ENCODE measurements around the gene ZNF280D.
"Not testable (repeated sequence)": the region's sequence is repeated elsewhere in the genome, so short reads cannot be mapped to it uniquely, and the experiment has no call there.

Gene ZNF280D, protein sequence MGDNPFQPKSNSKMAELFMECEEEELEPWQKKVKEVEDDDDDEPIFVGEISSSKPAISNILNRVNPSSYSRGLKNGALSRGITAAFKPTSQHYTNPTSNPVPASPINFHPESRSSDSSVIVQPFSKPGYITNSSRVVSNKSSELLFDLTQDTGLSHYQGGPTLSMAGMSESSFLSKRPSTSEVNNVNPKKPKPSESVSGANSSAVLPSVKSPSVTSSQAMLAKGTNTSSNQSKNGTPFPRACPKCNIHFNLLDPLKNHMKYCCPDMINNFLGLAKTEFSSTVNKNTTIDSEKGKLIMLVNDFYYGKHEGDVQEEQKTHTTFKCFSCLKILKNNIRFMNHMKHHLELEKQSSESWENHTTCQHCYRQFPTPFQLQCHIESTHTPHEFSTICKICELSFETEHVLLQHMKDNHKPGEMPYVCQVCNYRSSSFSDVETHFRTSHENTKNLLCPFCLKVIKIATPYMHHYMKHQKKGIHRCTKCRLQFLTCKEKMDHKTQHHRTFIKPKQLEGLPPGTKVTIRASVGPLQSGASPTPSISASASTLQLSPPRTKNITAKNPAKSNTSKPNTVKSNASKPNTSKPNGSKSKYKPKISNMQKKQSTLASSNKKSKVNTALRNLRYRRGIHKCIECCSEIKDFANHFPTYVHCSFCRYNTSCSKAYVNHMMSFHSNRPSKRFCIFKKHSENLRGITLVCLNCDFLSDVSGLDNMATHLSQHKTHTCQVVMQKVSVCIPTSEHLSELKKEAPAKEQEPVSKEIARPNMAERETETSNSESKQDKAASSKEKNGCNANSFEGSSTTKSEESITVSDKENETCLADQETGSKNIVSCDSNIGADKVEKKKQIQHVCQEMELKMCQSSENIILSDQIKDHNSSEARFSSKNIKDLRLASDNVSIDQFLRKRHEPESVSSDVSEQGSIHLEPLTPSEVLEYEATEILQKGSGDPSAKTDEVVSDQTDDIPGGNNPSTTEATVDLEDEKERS

DNA sequence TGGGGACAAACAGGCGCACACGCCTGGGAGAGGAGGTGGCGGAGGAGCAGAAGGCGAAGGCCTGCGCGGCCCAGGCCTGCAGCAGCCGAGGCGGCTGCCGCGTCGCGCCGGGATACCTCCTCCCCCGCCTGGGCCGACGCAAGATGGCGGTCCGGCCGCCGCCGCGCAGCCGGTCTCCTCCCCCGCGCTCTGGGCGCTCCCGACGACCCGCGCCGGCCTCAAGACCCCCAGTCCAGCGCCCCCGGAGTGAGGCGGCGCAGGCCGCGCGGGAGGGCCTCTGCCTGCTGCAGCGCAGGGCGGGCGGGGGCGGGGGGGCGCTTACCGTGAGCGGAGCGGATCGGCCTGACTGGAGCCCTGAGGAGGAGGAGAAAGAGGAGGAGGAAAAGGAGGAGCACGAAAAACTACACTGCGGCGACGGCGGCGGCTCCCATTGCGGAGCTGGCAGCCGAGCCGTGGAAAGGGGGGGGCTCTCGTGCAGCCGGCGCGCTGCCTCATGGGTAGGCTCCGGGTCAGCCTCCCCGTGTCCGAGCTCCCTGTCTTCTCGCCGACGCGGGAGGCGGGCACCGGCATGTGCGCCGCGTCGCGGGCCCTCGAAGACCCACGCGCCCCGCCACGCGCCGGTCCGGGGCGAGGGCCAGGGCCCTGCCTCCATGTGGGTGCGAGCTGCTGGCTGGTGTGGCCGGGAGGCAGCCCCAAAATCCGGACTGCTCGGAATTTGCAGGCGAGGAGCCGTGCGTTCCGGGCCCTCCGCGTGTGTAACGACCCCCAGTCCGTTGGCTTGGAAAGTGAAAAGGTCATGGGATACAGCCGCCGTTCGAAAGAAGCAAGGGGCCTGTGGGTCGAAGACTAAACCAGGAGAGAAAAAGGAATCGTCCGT is at the start of gene ZNF280D:
ZNF280D (minus strand) TSS at position 374 of the 877 bp plus-strand sequence. CDS start 26,400 bp downstream, outside the sequence.
- DNase-seq (ENCODE audit: low read depth in 2 of 2): peak; percentile 56 to 62

DNA sequence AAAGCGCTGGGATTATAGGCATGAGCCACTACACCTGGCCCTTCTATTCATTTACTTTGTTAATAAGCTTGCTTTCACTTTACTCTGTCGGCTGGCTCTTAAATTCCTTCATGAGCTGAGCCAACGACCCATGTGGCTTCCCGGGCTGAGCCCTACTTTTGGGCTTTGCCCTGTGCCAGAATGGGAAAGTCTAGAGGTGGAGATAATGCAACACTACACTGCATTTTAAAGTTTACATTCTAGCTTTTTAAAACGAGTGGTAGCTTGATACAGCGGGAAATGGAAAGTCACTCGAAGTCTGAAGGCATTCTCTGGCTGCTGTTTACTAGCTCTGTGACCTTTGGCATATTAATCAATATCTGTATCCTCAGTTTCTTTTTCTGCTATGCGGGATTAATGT is 49.0 kb upstream of the ZNF280D start:
- no peak for DNase-seq (ENCODE audit: low read depth in 2 of 2)

DNA sequence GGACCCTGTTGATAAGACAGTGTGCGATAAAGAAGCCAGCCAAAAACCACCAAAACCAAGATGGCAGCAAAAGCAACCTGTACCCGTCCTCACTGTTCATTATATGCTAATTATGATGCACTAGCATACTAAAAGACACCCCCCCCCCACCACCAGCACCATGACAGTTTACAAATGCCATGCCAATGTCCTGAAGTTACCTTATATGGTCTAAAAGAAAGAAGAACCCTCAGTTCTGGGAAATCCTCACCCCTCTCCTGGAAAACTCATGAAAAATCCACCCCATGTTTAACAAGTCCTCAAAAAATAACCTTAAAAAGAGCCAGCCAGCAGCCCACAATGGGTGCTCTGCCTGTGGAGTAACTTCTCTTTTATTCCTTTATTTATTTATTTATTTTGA is 48.4 kb upstream of the ZNF280D start:
- DNase-seq (ENCODE audit: low read depth in 2 of 2): no peak

DNA sequence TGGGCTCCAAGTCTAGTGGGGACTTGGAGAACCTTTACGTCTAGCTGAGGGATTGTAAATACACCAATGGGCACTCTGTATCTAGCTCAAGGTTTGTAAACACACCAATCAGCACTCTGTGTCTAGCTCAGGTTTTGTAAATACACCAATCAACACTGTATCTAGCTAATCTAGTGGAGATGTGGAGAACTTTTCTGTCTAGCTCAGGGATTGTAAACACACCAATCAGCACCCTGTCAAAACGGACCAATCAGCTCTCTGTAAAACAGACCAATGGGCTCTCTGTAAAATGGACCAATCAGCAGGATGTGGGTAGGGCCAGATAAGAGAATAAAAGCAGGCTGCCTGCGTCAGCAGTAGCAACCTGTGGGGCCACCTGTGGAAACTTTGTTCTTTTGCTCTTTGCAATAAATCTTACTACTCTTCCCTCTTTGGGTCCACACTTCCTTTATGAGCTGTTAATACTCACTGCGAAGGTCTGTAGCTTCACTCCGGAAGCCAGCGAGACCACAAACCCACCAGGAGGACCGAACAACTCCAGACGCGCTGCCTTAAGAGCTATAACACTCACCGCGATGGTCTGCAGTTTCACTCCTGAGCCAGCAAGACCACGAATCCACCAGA is 46.9 kb upstream of the ZNF280D start:
- DNase-seq (ENCODE audit: low read depth in 2 of 2): not testable (repeated sequence)

DNA sequence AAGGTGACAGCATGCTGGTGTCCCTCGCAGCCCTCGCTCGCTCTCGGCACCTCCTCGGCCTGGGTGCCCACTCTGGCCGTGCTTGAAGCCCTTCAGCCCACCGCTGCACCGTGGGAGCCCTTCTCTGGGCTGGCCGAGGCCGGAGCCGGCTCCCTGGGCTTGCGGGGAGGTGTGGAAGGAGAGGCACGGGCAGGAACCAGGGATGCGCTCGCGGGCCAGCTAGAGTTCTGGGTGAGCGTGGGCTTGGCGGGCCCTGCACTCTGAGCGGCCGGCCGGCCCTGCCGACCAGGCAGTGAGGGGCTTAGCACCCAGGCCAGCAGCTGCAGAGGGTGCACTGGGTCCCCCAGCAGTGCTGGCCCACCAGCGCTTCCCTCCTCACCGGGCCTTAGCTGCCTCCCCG is 46.1 kb upstream of the ZNF280D start:
- DNase-seq (ENCODE audit: low read depth in 2 of 2): not testable (repeated sequence)

DNA sequence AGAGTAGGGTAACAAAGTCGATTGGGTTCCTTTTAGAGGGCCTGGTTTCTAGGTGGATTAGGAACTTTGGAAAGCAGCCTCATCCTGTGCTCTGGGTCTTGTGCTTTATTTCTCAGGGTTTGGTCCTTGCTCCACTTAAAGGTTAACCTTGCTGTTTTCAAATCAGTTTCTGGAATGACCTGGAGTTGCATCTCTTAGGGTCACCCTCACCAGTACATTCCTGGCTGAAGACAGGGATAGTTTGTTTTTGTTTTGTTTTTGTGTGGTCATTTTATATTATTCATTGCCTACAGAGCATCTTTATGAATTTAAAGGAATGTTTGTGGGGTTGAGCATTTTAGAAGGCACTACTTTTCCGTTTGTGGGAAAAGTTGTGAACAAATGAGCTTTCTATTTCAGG is 45.5 kb upstream of the ZNF280D start:
- no peak for DNase-seq (ENCODE audit: low read depth in 2 of 2)

DNA sequence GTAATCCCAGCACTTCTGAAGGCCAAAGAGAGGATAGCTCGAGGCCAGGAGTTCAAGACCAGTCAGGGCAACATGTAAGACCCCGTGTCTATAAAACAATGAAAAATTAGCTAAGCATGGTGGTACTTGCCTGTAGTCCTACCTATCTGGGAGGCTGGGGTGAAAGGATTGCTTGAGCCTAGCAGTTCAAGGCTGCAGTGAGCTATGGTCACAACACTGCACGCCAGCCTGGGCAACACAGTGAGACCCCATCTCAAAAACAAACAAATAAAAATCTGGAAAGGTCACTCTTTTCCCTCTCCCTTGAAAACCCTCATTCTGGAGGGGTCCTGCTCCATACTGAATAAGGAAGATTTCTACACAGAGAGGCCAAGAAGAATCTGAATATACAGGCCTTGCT is 43.5 kb upstream of the ZNF280D start:
- DNase-seq (ENCODE audit: low read depth in 2 of 2): no peak

DNA sequence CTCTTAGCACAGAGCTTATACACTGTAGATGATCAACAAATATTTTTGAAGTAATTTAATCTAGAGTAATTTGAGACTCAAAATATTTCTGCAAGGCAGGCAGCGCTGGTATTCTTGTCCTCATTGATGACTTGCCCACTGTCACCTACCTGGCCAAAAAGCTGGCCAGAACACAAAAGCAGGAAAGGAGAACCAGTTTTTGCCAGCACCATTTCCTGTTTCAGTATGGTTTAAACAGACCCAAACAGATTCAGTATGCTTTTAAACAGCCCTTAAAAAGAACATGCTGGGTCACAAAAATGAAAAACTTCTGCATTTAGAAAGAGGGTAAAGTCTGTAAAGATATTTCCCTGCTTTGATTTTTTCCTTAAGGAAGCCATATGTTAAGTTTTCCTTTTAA is 42.3 kb upstream of the ZNF280D start:
- DNase-seq (ENCODE audit: low read depth in 2 of 2): no peak

DNA sequence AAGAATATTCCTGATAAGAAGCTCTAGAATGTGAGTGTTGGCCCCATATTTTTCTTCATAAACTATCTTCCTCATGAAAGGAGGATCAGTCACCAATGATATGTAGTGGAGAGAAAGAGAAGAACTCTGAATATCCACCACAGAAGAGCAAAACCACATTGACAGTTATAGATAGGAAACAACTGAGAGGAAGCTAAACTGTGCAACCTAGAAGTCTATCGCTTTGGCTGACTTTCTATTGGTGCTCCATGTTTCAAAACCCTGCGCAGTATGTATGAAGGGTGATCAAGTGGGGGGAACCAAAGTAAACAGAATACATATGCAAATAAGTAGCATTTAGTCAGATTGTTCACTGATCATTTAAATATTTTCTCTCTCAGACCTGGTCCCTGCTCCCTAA is 41.0 kb upstream of the ZNF280D start:
- no peak for DNase-seq (ENCODE audit: low read depth in 2 of 2)

DNA sequence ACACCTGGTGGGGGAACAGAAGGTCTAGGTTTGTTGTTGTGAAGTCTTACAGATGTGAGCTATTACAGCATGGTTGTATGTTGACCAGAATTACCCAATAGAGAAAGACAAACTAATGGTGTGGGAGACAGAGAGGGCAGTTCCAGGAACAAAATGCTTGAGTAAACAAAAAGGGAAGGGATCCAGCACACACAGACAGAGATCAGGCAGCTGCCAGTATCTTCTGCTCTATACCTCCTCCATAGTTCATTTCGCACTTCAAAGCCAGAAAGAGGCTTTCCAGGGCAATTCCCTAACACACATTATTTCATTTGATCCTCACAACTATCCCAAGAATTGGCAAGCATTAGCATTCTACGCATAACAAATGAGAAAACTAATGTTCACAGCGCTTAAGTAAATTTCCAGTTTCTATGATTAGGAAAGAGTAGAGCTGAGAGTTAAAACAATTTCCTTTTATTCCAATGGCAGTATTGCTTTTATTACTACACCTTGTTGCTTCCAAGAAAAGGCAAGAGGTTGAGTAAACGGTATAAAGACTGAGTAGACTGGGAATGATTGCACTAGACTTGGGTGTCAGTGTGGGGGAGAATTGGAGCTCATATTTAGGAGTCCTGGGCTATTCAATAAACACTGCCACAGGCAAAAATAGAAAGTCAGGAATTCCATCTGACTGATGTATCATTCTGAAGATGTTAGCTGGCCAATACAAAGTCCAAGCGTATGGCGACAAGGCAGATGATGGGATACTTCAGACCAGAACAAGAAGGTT is 39.7 kb upstream of the ZNF280D start:
- no peak for DNase-seq (ENCODE audit: low read depth in 2 of 2)

DNA sequence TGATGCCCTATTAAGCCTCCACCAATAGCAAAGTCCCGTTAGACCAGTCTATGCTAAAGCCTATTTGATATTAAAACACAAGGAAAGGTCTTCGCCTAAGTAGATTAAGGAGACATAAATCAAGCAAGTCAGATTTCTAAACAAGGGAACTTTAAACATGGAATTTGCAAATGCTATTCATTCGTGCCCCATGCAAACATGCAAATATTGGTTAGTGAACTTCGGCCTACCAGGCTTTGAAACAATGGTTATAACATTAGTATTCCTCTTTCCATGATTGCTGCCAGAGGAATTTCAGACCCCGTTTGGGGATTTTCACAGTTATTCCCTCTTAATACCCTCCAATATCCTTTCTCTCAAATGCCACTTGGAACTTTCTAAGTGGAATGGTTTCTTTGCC is 36.9 kb upstream of the ZNF280D start:
- no peak for DNase-seq (ENCODE audit: low read depth in 2 of 2)

DNA sequence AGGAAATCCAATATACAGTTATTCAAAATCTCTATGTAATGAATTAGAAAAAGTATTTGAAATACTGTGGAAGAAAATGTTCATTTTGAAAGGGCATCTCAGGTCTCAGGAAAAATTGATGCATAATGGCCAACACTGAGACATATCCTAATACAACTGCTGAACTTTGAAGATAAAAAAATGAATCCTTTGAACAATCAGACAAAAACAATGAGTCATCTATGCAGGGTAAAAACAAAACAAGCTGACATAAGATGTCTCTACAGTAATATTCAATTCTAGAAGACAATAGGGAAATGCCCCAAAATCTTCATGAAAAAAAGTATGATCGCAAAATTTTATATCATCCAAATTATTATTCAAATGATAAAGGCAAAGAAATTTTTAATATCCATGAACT is 34.0 kb upstream of the ZNF280D start:
- no peak for DNase-seq (ENCODE audit: low read depth in 2 of 2)

DNA sequence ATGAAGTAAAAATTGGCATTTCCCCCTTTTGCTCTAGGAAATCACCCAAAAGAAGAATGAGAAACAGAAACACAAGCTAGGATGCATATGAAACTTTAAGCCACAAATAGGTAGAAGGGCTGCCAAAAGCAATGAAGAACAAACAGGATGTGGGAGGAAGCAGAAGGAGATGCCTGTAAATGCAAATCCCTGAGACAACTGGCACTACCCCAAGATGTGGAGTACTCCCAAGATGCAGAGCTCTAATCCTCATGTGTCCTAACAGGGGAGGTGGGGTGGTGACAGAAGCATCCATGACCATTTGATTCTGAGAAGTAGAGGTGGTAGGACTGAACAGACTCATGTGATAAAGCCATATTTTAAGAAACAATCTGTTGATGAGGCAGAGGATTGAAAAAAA is 31.9 kb upstream of the ZNF280D start:
- no peak for DNase-seq (ENCODE audit: low read depth in 2 of 2)

DNA sequence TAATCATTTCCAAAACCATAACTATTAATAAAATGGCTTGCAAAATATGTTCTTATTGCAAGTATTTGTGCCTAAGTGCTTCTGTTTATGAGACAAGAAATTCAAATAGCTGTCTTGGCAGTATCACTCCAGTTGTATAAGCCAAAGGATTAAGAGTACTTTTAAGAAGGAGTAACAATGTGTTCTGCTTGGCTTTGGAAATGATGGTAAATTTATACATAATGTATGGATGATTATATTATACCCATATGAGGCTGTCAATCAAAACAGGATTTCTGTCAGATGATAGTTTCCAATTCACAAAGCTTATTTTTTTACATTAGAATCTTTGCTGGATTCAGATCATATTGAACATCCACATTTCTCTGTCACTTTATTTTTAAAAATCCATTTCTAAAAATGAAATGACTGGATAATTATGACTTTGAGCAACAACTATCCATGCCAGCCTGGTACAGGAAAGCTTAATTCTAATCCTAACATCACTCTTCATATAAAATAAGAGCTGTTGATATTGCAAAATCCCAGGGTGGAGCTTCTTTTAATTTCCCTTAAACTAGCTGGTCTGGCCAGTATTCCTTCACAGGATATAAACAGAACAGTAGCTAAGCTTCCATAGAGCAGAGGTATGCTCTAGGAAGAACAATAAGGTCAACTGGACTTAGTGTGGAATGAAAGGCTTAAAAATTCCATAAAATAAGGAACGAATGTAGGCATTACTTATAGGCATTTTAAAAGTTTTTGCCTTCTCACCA is 30.0 kb upstream of the ZNF280D start:
- DNase-seq (ENCODE audit: low read depth in 2 of 2): no peak

DNA sequence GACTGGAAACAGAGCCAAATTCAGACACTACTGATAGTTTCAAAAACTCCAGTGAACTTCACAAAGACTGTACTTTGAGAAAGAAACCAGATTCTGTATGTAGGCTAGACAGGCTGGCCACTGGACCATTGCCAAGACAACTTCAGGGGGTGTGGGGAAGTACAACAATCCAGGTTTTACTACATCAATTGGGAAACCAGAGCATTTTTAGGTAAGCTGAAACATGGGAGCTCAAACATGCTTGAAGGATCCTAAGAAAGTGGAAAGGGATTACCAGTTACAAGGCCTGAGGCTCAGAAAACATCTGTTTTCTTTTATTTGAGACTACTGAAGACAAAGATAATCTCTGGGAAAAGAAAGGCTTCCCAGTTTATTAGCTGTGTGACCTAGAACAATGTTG is 26.9 kb upstream of the ZNF280D start:
- no peak for DNase-seq (ENCODE audit: low read depth in 2 of 2)

DNA sequence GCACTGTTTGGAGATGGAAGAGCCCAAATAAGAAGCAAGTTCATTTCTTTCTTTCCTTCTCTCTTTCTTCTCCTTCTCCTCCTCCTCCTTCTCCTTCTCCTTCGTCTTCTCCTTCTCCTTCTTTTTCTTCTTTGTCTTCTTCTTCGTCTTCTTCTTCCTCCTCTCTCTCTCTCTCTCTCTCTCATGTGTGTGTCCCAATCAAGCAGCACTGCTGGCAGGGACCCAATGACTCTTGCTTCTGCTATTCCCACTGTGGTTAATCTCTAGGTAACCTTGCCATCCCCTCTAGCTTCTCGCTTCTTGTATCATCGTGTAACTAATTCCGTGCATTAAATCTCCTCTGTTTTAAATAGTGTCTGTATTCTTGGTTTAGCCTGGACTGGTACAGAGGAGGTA is 26.1 kb upstream of the ZNF280D start:
- DNase-seq (ENCODE audit: low read depth in 2 of 2): no peak

DNA sequence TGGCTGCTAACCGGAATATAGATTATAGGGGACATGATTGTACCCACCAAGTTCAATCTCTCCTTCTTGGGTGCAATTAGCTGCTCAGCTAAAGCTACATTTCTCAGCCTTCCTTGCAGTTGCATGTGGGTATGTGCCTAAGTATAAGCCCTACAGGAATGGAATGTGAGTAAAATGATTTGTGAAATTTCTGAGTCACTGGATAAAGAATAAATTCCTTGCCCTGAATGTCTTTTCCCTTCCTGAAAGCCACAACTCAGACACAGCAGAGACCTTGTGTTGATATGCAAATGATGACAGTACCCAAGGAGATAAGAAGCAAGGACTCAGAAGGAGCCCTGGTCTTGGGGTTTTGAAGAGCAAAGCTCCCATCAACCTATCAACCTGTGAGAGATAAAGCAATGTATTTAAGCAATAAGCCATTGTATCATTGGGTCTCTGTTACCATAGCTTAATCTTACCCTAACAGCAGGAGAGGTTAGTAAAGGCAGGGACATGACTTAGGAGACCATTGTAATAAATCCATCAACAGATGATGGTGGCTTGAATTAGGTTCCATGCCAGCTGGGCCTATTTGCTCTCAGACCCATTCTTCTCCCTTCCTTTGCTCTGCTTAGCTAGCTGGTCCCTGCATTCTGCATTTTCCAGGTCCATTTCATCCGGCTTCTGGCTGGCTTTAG is 25.6 kb upstream of the ZNF280D start:
- no peak for DNase-seq (ENCODE audit: low read depth in 2 of 2)

DNA sequence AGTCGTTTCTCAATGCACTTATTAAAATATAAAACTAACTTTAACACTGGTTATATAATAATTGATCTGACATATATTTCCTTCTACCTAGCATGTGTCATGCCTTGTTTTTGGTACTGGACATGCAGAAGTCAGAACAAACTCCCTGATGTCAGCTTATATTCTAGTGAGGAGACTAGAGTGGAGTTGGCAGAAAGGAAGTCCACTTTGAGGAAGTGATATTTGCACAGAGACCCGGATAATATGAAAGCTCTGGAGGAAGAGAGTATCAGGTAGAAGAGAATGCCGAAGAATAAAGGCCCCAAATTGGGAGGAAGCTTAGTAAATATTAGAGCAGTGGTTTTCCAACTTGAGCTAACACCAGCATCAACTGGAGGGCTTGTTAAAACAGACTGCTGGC is 24.6 kb upstream of the ZNF280D start:
- no peak for DNase-seq (ENCODE audit: low read depth in 2 of 2)

DNA sequence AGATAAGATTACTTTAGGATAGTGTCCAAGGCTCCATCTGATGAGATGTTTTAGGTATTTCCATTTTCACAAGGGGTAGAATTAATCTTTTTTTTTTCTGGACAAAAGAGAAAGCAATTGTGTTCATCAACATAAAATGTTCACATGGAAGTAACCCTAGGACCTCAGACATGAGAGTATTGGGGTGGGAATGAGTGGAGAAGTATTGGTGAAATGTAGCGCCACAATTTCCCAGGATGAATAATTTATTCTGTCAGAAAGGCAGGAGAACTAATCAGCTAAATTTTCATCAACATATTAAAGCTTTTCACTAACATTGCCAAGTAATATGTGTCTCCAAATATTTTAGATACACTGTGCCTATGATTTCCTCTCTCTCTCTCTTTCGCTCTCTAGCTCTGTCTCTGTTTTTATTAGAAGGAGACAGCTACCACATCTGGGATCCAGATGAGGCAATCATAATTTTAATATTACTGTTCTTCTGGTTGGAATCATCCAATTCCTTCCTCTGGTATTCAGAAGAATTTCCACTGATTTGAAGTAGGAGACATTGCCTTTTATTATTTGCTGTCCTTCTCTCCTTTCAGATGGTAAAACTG is 21.6 kb upstream of the ZNF280D start:
- no peak for DNase-seq (ENCODE audit: low read depth in 2 of 2)

Measured in stimulated activated CD8-positive, alpha-beta memory T cell treated with anti-CD3 and anti-CD28 coated beads, Interleukin-15, amount 100 ng/mL, for 4 hours (primary cell).